RPMI7951 (cell line): ENCODE results near the gene PPARGC1A. TPM values are rescaled to one million over a fixed set of nuclear protein-coding genes. Genes with fewer than 3 reads are reported as not detected.
A peak's percentile ranks its signal among the peaks of the same experiment; 100 is the strongest.

ENCODE experiments used
- DNase-seq: peaks from one replicate; pipeline ENCODE4 v3.0.0-alpha.2; 2012; ENCODE audit warnings: low read depth
- total RNA-seq: library from RNA; depleted of rRNA; stranded (reverse); fragments of >200 nt; shearing (Covaris generic); gene quantifications from 2 replicates; pipeline ENCODE4 v1.2.3, GENCODE V29; 2014

PPARGC1A gene
- total RNA-seq, 1 experiment from 2014 or later, result 0.24 TPM

DNA sequence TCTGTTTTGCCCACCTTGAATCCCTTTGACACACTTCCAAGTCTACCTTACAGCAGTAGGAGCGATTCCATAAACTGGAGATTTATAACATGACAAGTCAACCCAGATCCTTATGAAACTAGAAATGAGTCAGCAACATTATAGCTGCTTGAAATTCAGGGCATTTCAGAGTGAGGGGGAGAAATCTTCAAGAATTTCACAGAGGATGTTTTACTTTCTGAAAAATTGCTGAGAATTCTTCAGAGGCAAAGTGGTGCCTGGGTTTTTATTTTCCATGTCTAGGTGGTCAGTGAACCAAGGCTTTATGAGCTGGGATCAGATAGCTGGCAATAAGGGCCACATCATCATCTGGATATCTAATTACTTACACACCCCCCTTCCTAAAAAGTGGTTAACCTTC is 119.8 kb downstream of the PPARGC1A start:
- peak; percentile 0 for DNase-seq

DNA sequence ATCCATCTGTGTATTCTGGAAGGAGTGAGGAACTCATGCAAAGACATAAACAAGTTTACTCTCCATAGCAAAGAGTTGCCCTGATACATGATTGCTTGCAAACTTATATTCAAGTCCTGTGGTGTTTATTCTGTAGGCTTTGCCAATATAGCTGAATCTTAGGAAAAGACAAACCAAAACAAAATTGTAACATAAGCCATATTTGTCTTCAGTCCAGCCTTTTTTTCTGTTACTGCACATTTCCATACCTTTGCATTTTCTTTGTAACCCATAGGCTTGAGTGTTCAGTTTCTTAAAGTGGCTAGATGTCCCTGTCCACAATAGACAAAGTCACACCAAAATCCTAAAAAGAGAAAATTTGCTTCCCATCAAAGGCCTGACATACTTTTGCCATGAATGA is 120.4 kb downstream of the PPARGC1A start:
- no peak for DNase-seq

DNA sequence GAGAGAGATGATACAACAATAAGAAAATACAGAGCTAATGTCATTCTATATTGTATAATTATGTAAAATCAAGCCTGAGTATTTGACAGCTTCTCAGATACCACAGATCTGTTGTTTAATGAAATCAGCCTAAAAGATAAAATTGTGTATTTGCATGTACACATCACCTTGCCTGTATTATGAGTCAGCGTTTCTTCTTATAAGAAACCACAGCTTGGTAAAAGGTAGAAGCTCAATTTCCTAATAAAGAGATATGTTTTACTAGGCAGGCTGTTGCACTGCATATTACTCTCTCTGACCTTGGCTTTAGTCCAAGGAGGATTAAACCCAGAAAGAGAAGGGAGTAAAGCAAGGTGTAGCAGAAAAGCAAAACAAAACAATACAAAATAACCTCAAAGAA is 121.3 kb downstream of the PPARGC1A start:
- DNase-seq, result no peak

DNA sequence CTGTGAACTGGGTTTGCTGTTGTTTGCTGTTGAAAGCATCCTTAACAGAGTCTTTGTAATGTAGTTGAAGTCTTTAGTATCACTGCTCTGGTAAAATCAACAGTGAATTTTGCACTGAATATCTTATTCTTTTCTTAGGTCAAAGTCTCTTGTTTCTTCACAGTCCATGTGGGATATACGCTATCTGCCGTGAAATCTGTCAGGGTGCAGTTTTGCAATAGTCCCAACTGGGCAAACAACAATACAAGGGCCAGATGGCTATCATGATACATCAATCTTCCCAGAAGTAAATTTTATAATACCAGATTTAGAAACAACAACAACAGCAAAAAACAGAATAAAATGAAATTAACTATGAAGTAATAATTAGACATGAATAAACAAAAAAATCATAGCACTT is 123.5 kb downstream of the PPARGC1A start:
- no peak for DNase-seq

DNA sequence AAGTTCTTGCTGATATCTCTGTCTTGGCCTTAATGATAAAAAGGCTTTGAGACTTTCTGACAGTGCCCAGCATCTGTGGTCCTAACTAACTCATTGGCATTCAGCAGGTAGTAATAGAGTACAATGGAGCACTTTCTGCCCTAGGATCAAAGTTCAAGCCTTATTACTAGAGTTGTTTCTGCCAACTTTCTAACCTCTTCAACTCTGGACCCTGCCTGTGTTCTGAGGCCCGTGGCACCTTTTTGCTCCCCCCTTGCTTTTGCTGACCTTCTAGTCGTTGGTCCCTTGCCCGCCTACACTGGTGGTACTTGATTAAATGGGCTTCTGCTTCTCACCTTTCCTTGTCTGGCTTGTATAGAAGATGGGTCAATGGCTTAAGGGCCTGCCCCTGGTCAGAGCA is 126.3 kb downstream of the PPARGC1A start:
- no peak for DNase-seq

DNA sequence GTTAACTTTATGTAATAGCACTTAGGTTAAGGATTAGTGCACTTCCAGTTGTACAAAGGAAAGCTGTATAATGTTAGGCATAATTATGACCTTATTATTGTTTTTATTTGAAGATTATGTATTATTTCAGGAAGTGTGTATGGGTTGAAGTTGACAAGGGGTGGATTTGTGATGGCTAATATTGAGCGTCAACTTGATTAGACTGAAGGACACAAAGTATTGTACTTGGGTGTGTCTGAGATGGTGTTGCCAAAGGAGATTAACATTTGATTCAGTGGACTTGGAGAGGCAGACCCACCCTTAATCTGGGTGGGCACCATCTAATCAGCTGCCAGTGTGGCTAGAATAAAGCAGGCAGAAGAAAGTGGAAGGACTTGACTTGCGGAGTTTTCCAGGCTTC is 127.3 kb downstream of the PPARGC1A start:
- no peak for DNase-seq

DNA sequence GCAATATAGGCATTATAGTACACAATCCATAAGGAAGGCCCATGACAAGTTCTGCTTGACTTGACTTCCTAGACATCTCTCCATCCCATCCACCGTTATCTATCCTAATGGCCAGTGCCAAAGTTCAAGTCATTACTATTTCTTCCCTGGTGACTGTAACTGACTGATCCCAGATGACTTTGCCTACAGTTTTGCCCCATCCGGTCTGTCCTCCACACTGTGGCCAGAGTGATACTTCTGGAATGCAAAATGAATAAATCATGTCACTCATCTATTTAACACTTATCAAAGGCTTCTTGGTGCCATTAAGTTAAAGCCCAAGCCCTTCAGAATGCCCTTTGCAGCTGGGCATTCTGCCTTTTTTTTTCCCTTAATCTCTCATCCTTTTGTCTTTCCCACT is 130.8 kb downstream of the PPARGC1A start:
- no peak for DNase-seq

DNA sequence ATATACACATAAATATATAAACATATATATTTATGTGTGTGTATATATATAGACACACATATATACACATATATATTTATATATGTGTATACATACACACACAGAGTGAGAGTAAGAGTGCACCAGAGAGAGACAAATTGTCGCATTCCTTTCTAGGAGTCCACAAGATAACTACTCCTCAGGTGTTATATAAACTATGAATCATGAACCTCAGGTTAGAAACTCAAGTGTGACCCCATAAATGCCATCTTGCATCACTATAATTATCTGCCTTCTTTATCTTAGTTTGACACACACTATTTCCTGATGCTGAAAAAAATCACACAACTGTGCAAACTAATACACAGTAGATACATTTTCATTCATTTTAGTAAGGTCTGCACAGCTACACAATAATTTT is 135.2 kb downstream of the PPARGC1A start:
- DNase-seq, result no peak

DNA sequence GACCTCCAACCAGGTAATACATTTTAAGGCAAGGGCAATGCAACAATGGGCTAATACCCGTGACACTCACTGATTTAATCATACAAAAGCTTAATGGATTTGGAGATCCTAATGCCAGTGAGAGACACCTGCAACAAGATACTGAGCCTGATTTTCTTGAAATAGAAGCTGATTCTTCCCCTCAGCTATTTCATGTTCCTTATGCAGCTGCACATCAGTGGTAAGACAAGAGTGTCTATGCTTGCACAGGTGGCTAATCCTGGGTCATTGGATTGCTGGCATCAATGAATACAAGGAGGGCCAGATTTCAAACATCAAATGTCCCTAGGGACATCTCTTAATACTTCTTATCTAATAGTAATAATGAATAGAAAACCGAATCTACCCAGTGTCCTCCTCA is 139.7 kb downstream of the PPARGC1A start:
- no peak for DNase-seq

DNA sequence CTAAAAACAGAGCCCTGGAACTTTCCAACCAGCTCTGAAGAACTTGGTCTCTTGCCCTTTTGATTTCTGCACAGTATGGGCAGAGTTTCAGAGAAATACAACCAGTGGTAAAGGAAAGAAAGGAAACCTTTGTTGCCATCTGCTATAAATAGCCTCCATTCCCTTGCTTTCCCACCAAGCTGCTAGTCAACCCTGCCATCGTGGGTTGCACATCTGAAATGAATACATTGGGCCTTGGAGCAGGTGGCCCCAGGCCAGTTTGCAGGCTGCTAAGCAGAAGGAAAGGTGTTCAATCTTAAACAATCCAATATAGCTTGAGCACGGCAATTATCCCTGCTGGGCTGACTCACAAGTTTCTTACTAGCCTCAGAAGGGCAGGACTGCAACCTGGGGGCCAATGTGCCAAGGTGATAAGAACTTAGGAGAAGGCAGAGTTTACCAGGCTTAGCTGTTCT is 142.5 kb downstream of the PPARGC1A start:
- DNase-seq, result no peak

DNA sequence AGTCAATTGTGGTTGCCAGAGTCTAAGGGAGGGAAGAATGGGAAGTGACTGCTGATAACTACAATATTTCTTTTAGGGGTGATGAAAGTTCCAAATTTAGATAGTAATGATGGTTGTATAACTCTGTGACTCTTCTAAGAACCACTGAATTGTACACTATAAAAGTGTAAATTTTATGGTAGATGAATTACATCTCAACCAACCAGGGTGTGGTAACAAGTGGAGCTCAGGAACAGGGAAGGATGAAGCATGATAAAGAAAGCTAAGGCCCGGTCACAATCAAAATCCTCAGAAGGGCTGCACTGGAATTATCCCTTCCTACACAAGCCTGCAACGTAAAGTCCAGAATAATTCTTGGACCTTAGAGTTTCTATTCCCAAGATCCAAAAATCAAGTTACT is 143.2 kb downstream of the PPARGC1A start:
- DNase-seq, result no peak

DNA sequence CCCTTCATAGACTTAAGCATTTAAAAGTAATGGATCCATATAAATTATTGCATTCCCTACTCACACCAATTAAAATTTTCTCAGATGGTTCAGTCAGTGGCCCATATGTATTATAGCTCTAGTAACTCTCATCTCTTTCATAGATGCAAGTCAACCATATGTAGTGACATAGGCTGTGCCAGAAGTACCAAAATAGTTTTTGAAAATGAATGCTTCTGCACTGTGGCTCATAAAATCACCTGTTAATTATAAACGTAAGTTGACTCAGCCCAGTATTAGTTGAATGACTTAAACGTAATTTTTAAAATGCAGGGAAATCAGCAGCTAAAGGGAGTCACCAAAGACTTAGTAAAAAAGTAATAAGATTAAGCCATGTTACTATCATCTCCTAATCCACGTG is 143.8 kb downstream of the PPARGC1A start:
- DNase-seq, result no peak

DNA sequence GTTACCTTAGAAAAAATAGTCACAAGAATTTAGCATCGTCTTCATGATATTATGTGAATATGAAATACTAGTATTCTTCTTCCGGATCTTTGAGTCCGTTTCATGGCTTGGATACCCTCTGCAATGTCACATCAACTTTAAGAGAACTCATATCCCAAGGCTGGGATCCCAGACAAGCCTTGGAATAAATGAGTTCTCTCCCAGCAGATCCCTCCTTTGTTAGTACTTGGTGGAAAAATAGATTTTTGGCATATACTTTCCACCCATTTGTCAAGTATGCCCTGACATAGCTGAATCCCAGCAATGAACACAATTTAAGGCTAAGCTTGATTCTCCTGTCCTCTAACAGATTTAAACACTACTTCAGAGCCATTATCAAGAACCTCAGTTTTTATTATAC is 144.5 kb downstream of the PPARGC1A start:
- DNase-seq, result no peak
